Breast epithelium (tissue), 4 donors: ENCODE data around the gene FGGY. TPM values are rescaled to one million over a fixed set of nuclear protein-coding genes. Genes with fewer than 3 reads are reported as not detected.
"Not testable (repeated sequence)": the region's sequence is repeated elsewhere in the genome, so short reads cannot be mapped to it uniquely, and the experiment has no call there.

Experiments used
- DNase-seq, 2 donors: peaks; one replicate each; pipeline ENCODE4 v3.0.0-alpha.2; 2019; ENCODE audit warnings: low spot score in 2 of 2
- H3K27ac ChIP-seq, 2 donors: fragments of 200-600 bp; sonication (generic) in 1 of 2; one replicate each; pipeline ENCODE4 v1.5.1; 2016 to 2019; ENCODE audit warnings: mild to moderate bottlenecking in 1 of 2
- H3K27me3 ChIP-seq, 2 donors: fragments of 200-600 bp; sonication (generic) in 1 of 2; one replicate each; pipeline versions ENCODE4 v1.5.1 to v1.6.0; 2017 to 2019; ENCODE audit warnings: control low read depth in 1 of 2, mild to moderate bottlenecking in 1 of 2
- H3K36me3 ChIP-seq: fragments of 200-600 bp; one replicate; pipeline ENCODE4 v1.5.1; 2019
- H3K4me1 ChIP-seq, 2 donors: fragments of 200-600 bp; sonication (generic); one replicate each; pipeline ENCODE4 v1.5.1; 2016 to 2019; ENCODE audit warnings: control low read depth in 1 of 2
- H3K4me3 ChIP-seq, 3 donors: fragments of 200-600 bp; sonication (generic); 1 replicate in 2 of 3; 2 replicates in 1 of 3; pipeline ENCODE4 v1.5.1; 2016 to 2019; ENCODE audit warnings: mild to moderate bottlenecking in 3 of 3, moderate library complexity in 2 of 3
- H3K9me3 ChIP-seq, 2 donors: fragments of 200-600 bp; sonication (generic) in 1 of 2; one replicate each; pipeline ENCODE4 v1.5.1; 2016 to 2019; ENCODE audit warnings: control low read depth in 1 of 2
- POLR2A ChIP-seq: fragments of 450-650 bp; IDR thresholded peaks from one replicate; pipeline ENCODE4 v1.6.1; 2016; ENCODE audit warnings: antibody characterized with exemption, mild to moderate bottlenecking, moderate library complexity
- POLR2AphosphoS5 ChIP-seq, 3 donors: sonication (generic); formaldehyde crosslinking; IDR thresholded peaks; one replicate each; pipeline ENCODE4 v1.6.1; 2017; ENCODE audit warnings: antibody characterized with exemption in 3 of 3
- intact Hi-C: fragments of 100-400 bp; cut with DNase I; formaldehyde crosslinking; loops from one replicate; pipeline ENCODE4 v1.15.1; 2023; ENCODE audit warnings: low total_unique reads
- total RNA-seq, 3 donors: library from RNA; depleted of rRNA; stranded (reverse); fragments of >200 nt; gene quantifications; one replicate each; pipeline ENCODE4 v1.1.0, GENCODE V29; 2016
- TF ChIP-seq, protein P1 (sequence below), 3 donors: fragments of 450-650 bp; IDR thresholded peaks; one replicate each; pipeline ENCODE4 v1.5.1; 2016 to 2017; ENCODE audit warnings: antibody characterized with exemption in 3 of 3, mild to moderate bottlenecking in 3 of 3, moderate library complexity in 3 of 3

FGGY gene
- total RNA-seq, 3 donors from 2014 or later = 16.2 to 50.3 (median 29.2) TPM

DNA sequence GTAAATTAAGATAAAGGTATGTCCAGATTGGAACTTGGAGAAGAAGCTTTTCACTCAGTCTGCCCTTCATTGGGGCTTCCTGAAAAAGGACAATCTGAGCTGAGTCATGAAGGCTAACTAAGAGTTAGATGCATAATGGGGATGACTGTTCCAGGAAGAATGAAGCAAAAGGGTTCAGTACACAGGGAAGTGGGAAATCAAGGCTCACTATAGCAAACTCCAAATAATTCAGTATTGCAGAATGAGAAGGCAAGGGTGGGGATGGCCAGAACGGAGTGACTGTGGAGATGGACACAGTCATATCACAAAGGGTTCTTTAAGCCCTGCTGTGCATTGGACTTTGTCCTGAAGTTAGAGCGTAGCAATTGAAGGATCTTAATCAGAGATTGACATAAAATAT, 158.3 kb downstream of the FGGY start:
- Histone ChIP-seq H3K27ac (no peak overlapping the region), H3K27me3 (no peaks in the 10 kb centered on the region), H3K4me1 (no peaks in the 10 kb centered on the region), H3K4me3 (no peak overlapping the region), H3K36me3 (no peaks in the 10 kb centered on the region), H3K9me3 (no peaks in the 10 kb centered on the region)
- DNase-seq = no peak
- intact Hi-C loops = no loop called here
- no peak for TF ChIP-seq POLR2AphosphoS5 (IDR thresholded peaks at IDR 0.05)
- TF ChIP-seq, protein P1, sequence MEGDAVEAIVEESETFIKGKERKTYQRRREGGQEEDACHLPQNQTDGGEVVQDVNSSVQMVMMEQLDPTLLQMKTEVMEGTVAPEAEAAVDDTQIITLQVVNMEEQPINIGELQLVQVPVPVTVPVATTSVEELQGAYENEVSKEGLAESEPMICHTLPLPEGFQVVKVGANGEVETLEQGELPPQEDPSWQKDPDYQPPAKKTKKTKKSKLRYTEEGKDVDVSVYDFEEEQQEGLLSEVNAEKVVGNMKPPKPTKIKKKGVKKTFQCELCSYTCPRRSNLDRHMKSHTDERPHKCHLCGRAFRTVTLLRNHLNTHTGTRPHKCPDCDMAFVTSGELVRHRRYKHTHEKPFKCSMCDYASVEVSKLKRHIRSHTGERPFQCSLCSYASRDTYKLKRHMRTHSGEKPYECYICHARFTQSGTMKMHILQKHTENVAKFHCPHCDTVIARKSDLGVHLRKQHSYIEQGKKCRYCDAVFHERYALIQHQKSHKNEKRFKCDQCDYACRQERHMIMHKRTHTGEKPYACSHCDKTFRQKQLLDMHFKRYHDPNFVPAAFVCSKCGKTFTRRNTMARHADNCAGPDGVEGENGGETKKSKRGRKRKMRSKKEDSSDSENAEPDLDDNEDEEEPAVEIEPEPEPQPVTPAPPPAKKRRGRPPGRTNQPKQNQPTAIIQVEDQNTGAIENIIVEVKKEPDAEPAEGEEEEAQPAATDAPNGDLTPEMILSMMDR (IDR thresholded peaks at IDR 0.05) = no peak
- no peak for TF ChIP-seq POLR2A

DNA sequence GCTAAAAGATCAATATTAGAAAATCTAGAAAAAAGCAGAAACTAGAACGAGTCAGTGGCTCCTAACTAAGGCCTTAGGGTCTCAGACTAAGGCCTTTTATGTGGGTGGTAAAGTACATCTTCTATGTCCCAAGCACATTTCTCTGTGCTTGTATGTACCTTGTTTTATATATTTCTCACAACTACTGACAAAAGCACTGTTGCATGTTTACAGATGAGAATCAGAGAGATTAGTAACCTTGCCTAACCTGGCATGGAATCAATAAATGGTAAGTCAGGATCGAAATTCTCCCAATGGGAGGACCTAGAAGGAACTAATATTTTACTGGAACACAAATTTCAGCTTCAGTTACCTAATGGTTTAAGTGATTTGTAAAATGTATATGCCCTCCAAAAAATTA, 160.9 kb downstream of the FGGY start:
- intact Hi-C loops = no loop called here
- TF ChIP-seq, protein P1 (IDR thresholded peaks at IDR 0.05) = no peak
- TF ChIP-seq POLR2A (no peak), POLR2AphosphoS5 (IDR thresholded peaks at IDR 0.05) (no peak)

GRCh38 chr1:59458884-59459283, 162.0 kb downstream of the FGGY start:
- Histone ChIP-seq H3K27me3 (no peaks in the 10 kb centered on the region), H3K27ac (no peak overlapping the region), H3K4me1 (no peaks in the 10 kb centered on the region), H3K36me3 (no peaks in the 10 kb centered on the region), H3K4me3 (no peak overlapping the region), H3K9me3 (no peaks in the 10 kb centered on the region)
- no peak for TF ChIP-seq POLR2AphosphoS5 (IDR thresholded peaks at IDR 0.05)
- TF ChIP-seq, protein P1 (IDR thresholded peaks at IDR 0.05) = no peak
- TF ChIP-seq POLR2A = no peak
- DNase-seq = no peak
- intact Hi-C loops = no loop called here

More for the DNA sequence above, 160.9 kb downstream of the FGGY start:
- Histone ChIP-seq H3K4me1 (no peaks in the 10 kb centered on the region), H3K27me3 (no peaks in the 10 kb centered on the region), H3K4me3 (no peak overlapping the region), H3K9me3 (no peaks in the 10 kb centered on the region), H3K27ac (no peak overlapping the region), H3K36me3 (no peaks in the 10 kb centered on the region)
- DNase-seq = no peak

DNA sequence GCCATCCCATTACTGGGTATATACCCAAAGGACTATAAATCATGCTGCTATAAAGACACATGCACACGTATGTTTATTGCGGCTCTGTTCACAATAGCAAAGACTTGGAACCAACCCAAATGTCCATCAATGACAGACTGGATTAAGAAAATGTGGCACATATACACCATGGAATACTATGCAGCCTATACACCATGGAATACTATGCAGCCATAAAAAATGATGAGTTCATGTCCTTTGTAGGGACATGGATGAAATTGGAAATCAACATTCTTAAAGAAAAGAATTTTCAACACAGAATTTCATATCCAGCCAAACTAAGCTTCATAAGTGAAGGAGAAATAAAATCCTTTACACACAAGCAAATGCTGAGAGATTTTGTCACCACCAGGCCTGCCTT, 166.0 kb downstream of the FGGY start:
- intact Hi-C loops, H3K4me3 ChIP-seq, DNase-seq: not testable (repeated sequence)

DNA sequence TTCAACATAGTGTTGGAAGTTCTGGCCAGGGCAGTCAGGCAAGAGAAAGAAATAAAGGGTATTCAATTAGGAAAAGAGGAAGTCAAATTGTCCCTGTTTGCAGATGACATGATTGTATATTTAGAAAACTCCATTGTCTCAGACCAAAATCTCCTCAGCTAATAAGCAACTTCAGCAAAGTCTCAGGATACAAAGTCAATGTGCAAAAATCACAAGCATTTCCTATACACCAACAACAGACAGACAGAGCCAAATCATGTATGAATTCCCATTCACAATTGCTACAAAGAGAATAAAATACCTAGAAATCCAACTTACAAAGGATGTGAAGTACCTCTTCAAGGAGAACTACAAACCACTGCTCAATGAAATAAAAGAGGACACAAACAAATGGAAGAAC, 168.6 kb downstream of the FGGY start:
- H3K9me3 ChIP-seq, intact Hi-C loops, H3K36me3 ChIP-seq, DNase-seq, H3K27me3 ChIP-seq, H3K4me1 ChIP-seq, H3K27ac ChIP-seq, H3K4me3 ChIP-seq: not testable (repeated sequence)

More for the DNA sequence above, 166.0 kb downstream of the FGGY start:
- not testable (repeated sequence) for H3K9me3 ChIP-seq, H3K27ac ChIP-seq, H3K36me3 ChIP-seq, H3K4me1 ChIP-seq, H3K27me3 ChIP-seq

GRCh38 chr1:59468828-59469428, 172.0 kb downstream of the FGGY start:
- intact Hi-C loops = no loop called here
- TF ChIP-seq POLR2AphosphoS5 (IDR thresholded peaks at IDR 0.05) (no peak), POLR2A (no peak)
- TF ChIP-seq, protein P1 (IDR thresholded peaks at IDR 0.05) = no peak

DNA sequence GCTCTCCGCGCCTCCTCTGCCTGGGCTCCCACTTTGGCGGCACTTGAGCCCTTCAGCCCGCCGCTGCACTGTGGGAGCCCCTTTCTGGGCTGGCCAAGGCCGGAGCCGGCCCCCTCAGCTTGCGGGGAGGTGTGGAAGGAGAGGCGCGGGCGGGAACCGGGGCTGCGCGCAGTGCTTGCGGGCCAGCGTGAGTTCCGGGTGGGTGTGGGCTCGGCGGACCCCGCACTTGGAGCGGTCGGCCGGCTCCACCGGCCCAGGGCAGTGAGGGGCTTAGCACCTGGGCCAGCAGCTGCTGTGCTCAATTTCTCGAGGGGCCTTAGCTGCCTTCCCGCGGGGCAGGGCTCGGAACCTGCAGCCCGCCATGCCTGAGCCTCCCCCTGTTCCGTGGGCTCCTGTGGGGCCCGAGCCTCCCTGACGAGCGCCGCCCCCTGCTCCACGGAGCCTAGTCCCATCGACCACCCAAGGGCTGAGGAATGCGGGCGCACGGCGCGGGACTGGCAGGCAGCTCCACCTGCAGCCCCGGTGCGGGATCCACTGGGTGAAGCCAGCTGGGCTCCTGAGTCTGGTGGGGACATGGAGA, 175.2 kb downstream of the FGGY start:
- DNase-seq, H3K9me3 ChIP-seq, intact Hi-C loops, H3K4me3 ChIP-seq, H3K27me3 ChIP-seq, H3K27ac ChIP-seq, H3K36me3 ChIP-seq, H3K4me1 ChIP-seq: not testable (repeated sequence)

More at GRCh38 chr1:59468828-59469428, 172.0 kb downstream of the FGGY start:
- Histone ChIP-seq H3K36me3 (no peaks in the 10 kb centered on the region), H3K9me3 (no peaks in the 10 kb centered on the region), H3K4me3 (no peak overlapping the region), H3K27me3 (no peaks in the 10 kb centered on the region), H3K4me1 (no peaks in the 10 kb centered on the region), H3K27ac (no peak overlapping the region)
- no peak for DNase-seq
